Liver (tissue), 9 donors: ENCODE data around the gene NCAPD2. TPM values are rescaled to one million over a fixed set of nuclear protein-coding genes. Genes with fewer than 3 reads are reported as not detected.

Experiments used
- DNase-seq: peaks from one replicate; pipeline ENCODE4 v3.0.0-alpha.2; 2017; ENCODE audit warnings: low spot score
- H3K27ac ChIP-seq, 2 donors: one replicate each; pipeline ENCODE4 v1.7.0; 2013; ENCODE audit warnings: inconsistent platforms in 2 of 2, low read length in 2 of 2, control low read depth in 1 of 2, low read depth in 1 of 2, mild to moderate bottlenecking in 1 of 2
- H3K27me3 ChIP-seq, 4 donors: one replicate each; pipeline versions ENCODE4 v1.6.1 to v1.7.0; 2013; ENCODE audit warnings: low read length in 3 of 4, inconsistent platforms in 1 of 4, mild to moderate bottlenecking in 1 of 4, moderate library complexity in 1 of 4; ENCODE audit not compliant: control insufficient read depth in 4 of 4, insufficient read depth in 4 of 4
- H3K36me3 ChIP-seq, 4 donors: one replicate each; pipeline versions ENCODE4 v1.6.1 to v1.7.0; 2013; ENCODE audit warnings: low read length in 3 of 4, mild to moderate bottlenecking in 3 of 4, low read depth in 1 of 4, moderate library complexity in 1 of 4; ENCODE audit not compliant: control insufficient read depth in 4 of 4, insufficient read depth in 3 of 4
- H3K4me1 ChIP-seq, 4 donors: one replicate each; pipeline versions ENCODE4 v1.6.1 to v1.7.0; 2013; ENCODE audit warnings: low read length in 3 of 4, mild to moderate bottlenecking in 3 of 4, moderate library complexity in 1 of 4; ENCODE audit not compliant: control insufficient read depth in 4 of 4, insufficient read depth in 4 of 4
- H3K4me3 ChIP-seq, 3 donors: one replicate each; pipeline versions ENCODE4 v1.6.1 to v1.7.0; 2013; ENCODE audit warnings: low read length in 3 of 3, control low read depth in 1 of 3, low read depth in 1 of 3, mild to moderate bottlenecking in 1 of 3
- H3K9ac ChIP-seq, 2 donors: one replicate each; pipeline ENCODE4 v1.7.0; 2013; ENCODE audit warnings: low read length in 2 of 2, mild to moderate bottlenecking in 2 of 2, moderate library complexity in 2 of 2, control low read depth in 1 of 2, low read depth in 1 of 2
- H3K9me3 ChIP-seq, 4 donors: one replicate each; pipeline versions ENCODE4 v1.6.1 to v1.7.0; 2013; ENCODE audit warnings: low read length in 3 of 4; ENCODE audit not compliant: control insufficient read depth in 4 of 4
- FOXA2 ChIP-seq: IDR thresholded peaks from 2 replicates; pipeline ENCODE4 v1.6.1; 2016; ENCODE audit warnings: antibody characterized with exemption
- HNF4A ChIP-seq, 2 donors: conservative IDR thresholded peaks; 2 replicates each; pipeline ENCODE4 v1.6.1; 2016; ENCODE audit warnings: antibody characterized with exemption in 2 of 2, mild to moderate bottlenecking in 2 of 2
- JUND ChIP-seq, 2 donors: IDR thresholded peaks; 2 replicates each; pipeline ENCODE4 v1.6.1; 2016; ENCODE audit warnings: antibody characterized with exemption in 2 of 2
- RAD21 ChIP-seq, 2 donors: IDR thresholded peaks; 2 replicates each; pipeline ENCODE4 v1.6.1; 2016; ENCODE audit warnings: antibody characterized with exemption in 2 of 2, mild to moderate bottlenecking in 2 of 2
- RXRA ChIP-seq, 2 donors: IDR thresholded peaks; 2 replicates each; pipeline ENCODE4 v1.6.1; 2017 to 2018; ENCODE audit warnings: antibody characterized with exemption in 2 of 2, mild to moderate bottlenecking in 1 of 2
- WGBS: extraction: QIAGEN DNeasy Blood & Tissue Kit; methylation state at CpG from one replicate; pipeline ENCODE4 v1.1.7; 2013; 5-methylcytosine and 5-hydroxymethylcytosine counted together
- polyA plus RNA-seq, 2 donors: library from polyadenylated mRNA; stranded (reverse) in 1 of 2; unstranded in 1 of 2; fragments of 200-250 nt in 1 of 2; fragments of >200 nt in 1 of 2; fragmentation: Nextera tagmentation in 1 of 2; extraction: Ambion mirVana in 1 of 2; gene quantifications; one replicate each; pipeline versions ENCODE4 v1.2.1 to v1.2.3, GENCODE V29; 2013 to 2015
- total RNA-seq, 2 donors: library from RNA; depleted of rRNA; stranded (reverse); fragments of >200 nt; gene quantifications; one replicate each; pipeline ENCODE4 v1.2.3, GENCODE V29; 2014
- TF ChIP-seq, protein P1 (sequence below): fragments of 150-350 bp; IDR thresholded peaks from 2 replicates; pipeline ENCODE4 v1.5.1; 2017; ENCODE audit warnings: improper control_type of control experiment, low read depth, low read length; ENCODE audit not compliant: missing input control
- TF ChIP-seq, protein P2 (sequence below): IDR thresholded peaks from 2 replicates; pipeline ENCODE4 v1.6.1; 2016; ENCODE audit warnings: antibody characterized with exemption
- TF ChIP-seq, protein P3 (sequence below): IDR thresholded peaks from 2 replicates; pipeline ENCODE4 v1.6.1; 2016; ENCODE audit warnings: antibody characterized with exemption
- donor health status: healthy.
- donor health status: healthy.
- donor health status: healthy.
- donor health status: healthy.
- donor health status: healthy.

The NCAPD2 gene
- total and polyA plus RNA-seq, 4 donors: 2.0 to 55.1 (median 7.4) TPM

DNA sequence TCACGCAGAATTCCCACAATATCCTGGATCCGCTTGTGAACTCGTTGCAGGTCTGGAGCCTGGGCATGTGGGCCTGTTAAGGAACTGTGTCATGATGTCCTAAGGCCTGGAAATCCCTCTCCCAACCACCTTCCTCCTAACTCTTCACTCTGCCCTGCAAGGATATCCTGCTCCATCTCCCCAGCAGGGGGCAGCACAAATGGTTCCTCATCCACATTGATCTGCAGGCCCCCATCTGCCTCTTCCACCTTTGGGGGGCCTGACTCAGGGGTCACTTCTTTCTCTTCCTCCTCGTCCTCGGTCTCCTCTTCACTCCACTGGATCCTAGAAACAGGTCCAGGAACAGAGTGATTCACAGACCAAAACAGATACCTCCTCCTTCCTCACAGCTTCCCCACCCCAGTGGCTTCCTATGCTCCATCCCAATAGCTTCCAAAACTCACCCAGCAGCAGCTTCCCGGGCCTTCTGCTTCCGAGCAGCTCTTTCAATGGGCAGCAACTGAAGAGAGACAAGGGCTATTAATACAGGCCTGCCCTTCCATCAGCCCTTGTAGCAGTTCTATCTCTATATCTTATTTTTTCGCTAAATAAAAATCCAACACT, 69.6 kb downstream of the NCAPD2 start:
- Histone ChIP-seq H3K27me3 (no peaks in the 10 kb centered on the region), H3K36me3 (peaks cover 21 to 58% (median 40%) of the 10 kb centered on the region in 4 donors), H3K4me3 (no peak overlapping the region), H3K4me1 (peaks cover 0 to 10% (median 5%) of the 10 kb centered on the region in 4 donors), H3K9ac (no peak overlapping the region), H3K9me3 (no peaks in the 10 kb centered on the region), H3K27ac (no peak overlapping the region)
- peak; percentile 20 to 66 for TF ChIP-seq RAD21 (IDR thresholded peaks at IDR 0.05)
- TF ChIP-seq, protein P1, sequence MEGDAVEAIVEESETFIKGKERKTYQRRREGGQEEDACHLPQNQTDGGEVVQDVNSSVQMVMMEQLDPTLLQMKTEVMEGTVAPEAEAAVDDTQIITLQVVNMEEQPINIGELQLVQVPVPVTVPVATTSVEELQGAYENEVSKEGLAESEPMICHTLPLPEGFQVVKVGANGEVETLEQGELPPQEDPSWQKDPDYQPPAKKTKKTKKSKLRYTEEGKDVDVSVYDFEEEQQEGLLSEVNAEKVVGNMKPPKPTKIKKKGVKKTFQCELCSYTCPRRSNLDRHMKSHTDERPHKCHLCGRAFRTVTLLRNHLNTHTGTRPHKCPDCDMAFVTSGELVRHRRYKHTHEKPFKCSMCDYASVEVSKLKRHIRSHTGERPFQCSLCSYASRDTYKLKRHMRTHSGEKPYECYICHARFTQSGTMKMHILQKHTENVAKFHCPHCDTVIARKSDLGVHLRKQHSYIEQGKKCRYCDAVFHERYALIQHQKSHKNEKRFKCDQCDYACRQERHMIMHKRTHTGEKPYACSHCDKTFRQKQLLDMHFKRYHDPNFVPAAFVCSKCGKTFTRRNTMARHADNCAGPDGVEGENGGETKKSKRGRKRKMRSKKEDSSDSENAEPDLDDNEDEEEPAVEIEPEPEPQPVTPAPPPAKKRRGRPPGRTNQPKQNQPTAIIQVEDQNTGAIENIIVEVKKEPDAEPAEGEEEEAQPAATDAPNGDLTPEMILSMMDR: peak; percentile 61
- no peak for TF ChIP-seq JUND (IDR thresholded peaks at IDR 0.05)
- 82% methylated on average over 8 of the region's 8 CpGs for WGBS
- peak; percentile 75 for DNase-seq

DNA sequence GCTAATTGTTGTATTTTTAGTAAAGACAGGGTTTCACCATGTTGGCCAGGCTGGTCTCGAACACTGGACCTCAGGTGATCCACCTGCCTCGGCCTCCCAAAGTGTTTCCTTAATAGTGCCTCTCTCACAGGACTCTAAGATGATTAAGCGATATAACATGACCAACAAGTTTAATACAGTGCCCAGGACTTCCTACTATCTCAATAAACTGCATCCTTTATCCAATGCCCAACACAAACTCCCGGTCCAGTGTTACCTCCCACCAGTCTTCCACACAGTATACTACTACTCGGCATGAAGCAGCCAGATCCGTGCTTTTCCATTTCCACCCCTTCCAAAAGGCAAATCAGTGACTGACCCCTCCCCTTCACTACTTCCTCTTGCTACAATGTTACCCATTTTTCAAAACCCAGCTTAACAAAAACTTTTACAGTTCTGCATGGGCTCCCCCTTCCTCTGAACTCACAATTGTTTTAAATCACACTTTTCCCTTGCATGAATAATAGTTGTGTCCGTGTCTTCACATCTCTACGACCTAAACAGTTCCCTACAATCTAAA, 73.3 kb downstream of the NCAPD2 start:
- Histone ChIP-seq H3K4me3 (peak overlapping the region; percentile 73 to 99 (median 91)), H3K27ac (no peak overlapping the region), H3K9ac (peak overlapping the region; percentile 89 to 92)

More for the DNA sequence above, 73.3 kb downstream of the NCAPD2 start:
- DNase-seq: no peak
- Histone ChIP-seq H3K9me3 (no peaks in the 10 kb centered on the region), H3K36me3 (peaks cover 24 to 45% (median 33%) of the 10 kb centered on the region in 4 donors), H3K4me1 (peaks cover 0 to 10% (median 5%) of the 10 kb centered on the region in 4 donors), H3K27me3 (no peaks in the 10 kb centered on the region)
- TF ChIP-seq RXRA (IDR thresholded peaks at IDR 0.05) (no peak), HNF4A (conservative IDR thresholded peaks at IDR 0.05) (no peak), FOXA2 (no peak)
- TF ChIP-seq, protein P1: no peak
- TF ChIP-seq, protein P2, sequence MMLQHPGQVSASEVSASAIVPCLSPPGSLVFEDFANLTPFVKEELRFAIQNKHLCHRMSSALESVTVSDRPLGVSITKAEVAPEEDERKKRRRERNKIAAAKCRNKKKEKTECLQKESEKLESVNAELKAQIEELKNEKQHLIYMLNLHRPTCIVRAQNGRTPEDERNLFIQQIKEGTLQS: no peak
- TF ChIP-seq, protein P3, sequence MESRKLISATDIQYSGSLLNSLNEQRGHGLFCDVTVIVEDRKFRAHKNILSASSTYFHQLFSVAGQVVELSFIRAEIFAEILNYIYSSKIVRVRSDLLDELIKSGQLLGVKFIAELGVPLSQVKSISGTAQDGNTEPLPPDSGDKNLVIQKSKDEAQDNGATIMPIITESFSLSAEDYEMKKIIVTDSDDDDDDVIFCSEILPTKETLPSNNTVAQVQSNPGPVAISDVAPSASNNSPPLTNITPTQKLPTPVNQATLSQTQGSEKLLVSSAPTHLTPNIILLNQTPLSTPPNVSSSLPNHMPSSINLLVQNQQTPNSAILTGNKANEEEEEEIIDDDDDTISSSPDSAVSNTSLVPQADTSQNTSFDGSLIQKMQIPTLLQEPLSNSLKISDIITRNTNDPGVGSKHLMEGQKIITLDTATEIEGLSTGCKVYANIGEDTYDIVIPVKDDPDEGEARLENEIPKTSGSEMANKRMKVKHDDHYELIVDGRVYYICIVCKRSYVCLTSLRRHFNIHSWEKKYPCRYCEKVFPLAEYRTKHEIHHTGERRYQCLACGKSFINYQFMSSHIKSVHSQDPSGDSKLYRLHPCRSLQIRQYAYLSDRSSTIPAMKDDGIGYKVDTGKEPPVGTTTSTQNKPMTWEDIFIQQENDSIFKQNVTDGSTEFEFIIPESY: no peak
- 53% methylated on average over 8 of the region's 8 CpGs for WGBS
